Activated CD4-positive, alpha-beta T cell treated with anti-CD3 and anti-CD28 coated beads, Interleukin-10, Interleukin-2, amounts not matched to agents 100 ng/mL and 50 ng/mL, durations not matched to agents 16 hours and 8 hours (primary cell): ENCODE results near the gene LRG1.

ENCODE experiments used
- DNase-seq: peaks from one replicate; pipeline ENCODE4 v3.0.0-alpha.2; 2020

Gene LRG1

GRCh38 chr19:4539693-4540581, at the start of gene LRG1:
TSS of gene LRG1 (minus strand) at chr19:4540036. CDS start at chr19:4540013, 23 bp downstream.
- peak; percentile 29 for DNase-seq

GRCh38 chr19:4588291-4588761, 48.5 kb upstream of the LRG1 start:
- DNase-seq = no peak

GRCh38 chr19:4587527-4587926, 47.7 kb upstream of the LRG1 start:
- DNase-seq = no peak

GRCh38 chr19:4586691-4587090, 46.9 kb upstream of the LRG1 start:
- DNase-seq = no peak

- DNase-seq = no peak
These were observed 46.4 kb upstream of the LRG1 start for GRCh38 chr19:4586245-4586644.

- no peak for DNase-seq
These were observed 45.7 kb upstream of the LRG1 start for GRCh38 chr19:4585556-4585955.

- no peak for DNase-seq
These were observed 45.0 kb upstream of the LRG1 start for GRCh38 chr19:4584670-4585460.

GRCh38 chr19:4583961-4584669, 44.3 kb upstream of the LRG1 start:
- DNase-seq = peak; percentile 34

- no peak for DNase-seq
These were observed 43.4 kb upstream of the LRG1 start for GRCh38 chr19:4582980-4583842.

GRCh38 chr19:4581666-4582553, 42.1 kb upstream of the LRG1 start:
- no peak for DNase-seq

- no peak for DNase-seq
These were observed 41.3 kb upstream of the LRG1 start for GRCh38 chr19:4580961-4581665.

GRCh38 chr19:4580021-4580901, 40.4 kb upstream of the LRG1 start:
- no peak for DNase-seq

GRCh38 chr19:4579389-4579788, 39.6 kb upstream of the LRG1 start:
- no peak for DNase-seq

- no peak for DNase-seq
These were observed 38.9 kb upstream of the LRG1 start for GRCh38 chr19:4578552-4579248.

GRCh38 chr19:4577020-4577782, 37.4 kb upstream of the LRG1 start:
- no peak for DNase-seq

GRCh38 chr19:4576016-4576933, 36.4 kb upstream of the LRG1 start:
- peak; percentile 71 for DNase-seq
